ENCODE results near the gene MYO5C. TPM values are rescaled to one million over a fixed set of nuclear protein-coding genes. Genes with fewer than 3 reads are reported as not detected.

The MYO5C gene
- total RNA-seq, 1 donor from 2014 or later = 4.5 TPM

DNA sequence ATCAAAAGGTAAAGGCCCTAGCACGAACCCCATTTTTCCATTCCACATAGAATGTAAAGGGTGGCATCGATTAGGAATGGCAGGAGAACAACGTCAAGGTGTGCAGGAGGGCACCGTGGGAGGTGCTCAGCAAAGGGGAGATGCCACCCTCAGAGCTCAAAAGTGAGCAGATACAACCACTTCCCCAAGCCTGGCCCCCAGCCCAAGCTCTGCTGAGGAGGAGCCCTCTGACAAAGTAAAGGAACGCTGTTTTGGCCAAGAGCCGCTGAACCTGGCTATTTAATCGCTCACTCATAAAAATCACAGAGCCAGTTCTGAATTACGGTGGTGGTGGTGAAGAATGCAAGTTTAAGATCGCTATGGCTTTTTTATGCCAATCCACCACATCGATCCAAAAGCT is 116.8 kb downstream of the MYO5C start:
- Mint-ChIP-seq H3K4me3 (ENCODE audit: unreplicated experiment) (peak overlapping the region; percentile 97), H3K9me3 (ENCODE audit: unreplicated experiment) (peaks cover 3% of the 10 kb centered on the region), H3K27ac (ENCODE audit: unreplicated experiment) (peak overlapping the region; percentile 90), H3K4me1 (ENCODE audit: low read depth, unreplicated experiment) (peaks cover 3% of the 10 kb centered on the region), H3K27me3 (ENCODE audit: low read depth, unreplicated experiment) (peaks cover 5% of the 10 kb centered on the region), H3K36me3 (ENCODE audit: low read depth, unreplicated experiment) (peaks cover 2% of the 10 kb centered on the region)
- no peaks in the 10 kb centered on the region for H3K27me3 ChIP-seq (ENCODE audit: insufficient read depth, low read length)
- peak overlapping the region; percentile 86 for H3K9ac ChIP-seq (ENCODE audit: low read length)
- peaks cover 17% of the 10 kb centered on the region for H4K20me1 ChIP-seq (ENCODE audit: insufficient read depth, low read length)
- H3K79me2 ChIP-seq (ENCODE audit: insufficient read depth, low read length) = peaks cover 12% of the 10 kb centered on the region
- peak overlapping the region; percentile 56 for H3K27ac ChIP-seq (ENCODE audit: low read depth, low read length)
- peak overlapping the region; percentile 76 for H3K4me3 ChIP-seq (ENCODE audit: insufficient read depth, low read depth, low read length)
- TF ChIP-seq EZH2 (IDR thresholded peaks at IDR 0.05; ENCODE audit: insufficient read depth, low read length) = no peak
- TF ChIP-seq, protein P1, sequence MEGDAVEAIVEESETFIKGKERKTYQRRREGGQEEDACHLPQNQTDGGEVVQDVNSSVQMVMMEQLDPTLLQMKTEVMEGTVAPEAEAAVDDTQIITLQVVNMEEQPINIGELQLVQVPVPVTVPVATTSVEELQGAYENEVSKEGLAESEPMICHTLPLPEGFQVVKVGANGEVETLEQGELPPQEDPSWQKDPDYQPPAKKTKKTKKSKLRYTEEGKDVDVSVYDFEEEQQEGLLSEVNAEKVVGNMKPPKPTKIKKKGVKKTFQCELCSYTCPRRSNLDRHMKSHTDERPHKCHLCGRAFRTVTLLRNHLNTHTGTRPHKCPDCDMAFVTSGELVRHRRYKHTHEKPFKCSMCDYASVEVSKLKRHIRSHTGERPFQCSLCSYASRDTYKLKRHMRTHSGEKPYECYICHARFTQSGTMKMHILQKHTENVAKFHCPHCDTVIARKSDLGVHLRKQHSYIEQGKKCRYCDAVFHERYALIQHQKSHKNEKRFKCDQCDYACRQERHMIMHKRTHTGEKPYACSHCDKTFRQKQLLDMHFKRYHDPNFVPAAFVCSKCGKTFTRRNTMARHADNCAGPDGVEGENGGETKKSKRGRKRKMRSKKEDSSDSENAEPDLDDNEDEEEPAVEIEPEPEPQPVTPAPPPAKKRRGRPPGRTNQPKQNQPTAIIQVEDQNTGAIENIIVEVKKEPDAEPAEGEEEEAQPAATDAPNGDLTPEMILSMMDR (IDR thresholded peaks at IDR 0.05; ENCODE audit: insufficient read depth, low read depth, low read length) = no peak
- FAIRE-seq (no peak), DNase-seq (ENCODE audit: low read depth) (no peak)
- H3K9me3 ChIP-seq (ENCODE audit: insufficient read depth, low read depth, low read length) = no peaks in the 10 kb centered on the region
- peak overlapping the region; percentile 99 for H2AFZ ChIP-seq (ENCODE audit: low read depth, low read length)
- peak overlapping the region; percentile 97 for H3K4me2 ChIP-seq (ENCODE audit: low read length)
- H3K4me1 ChIP-seq (ENCODE audit: insufficient read depth, low read length) = peaks cover 7% of the 10 kb centered on the region
- H3K36me3 ChIP-seq (ENCODE audit: insufficient read depth, low read length) = no peaks in the 10 kb centered on the region

DNA sequence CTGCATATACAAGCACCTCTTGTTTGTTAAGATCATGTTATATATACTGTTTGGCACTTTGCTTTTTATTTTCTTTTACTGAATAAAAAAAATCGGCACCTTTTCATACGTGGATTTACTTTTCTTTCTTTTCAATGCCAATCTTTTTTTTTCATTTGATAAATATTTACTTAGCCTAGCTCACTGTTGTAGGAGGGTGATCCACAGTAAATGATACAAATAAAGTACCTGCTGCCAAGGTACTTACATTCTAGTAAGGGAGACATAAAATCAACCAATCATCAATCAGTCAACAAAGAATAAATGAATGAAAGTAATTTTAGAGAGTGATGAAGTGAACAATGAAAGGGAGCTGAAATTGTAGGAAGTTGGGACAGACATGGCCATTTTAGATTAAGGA is 122.7 kb downstream of the MYO5C start:
- no peak overlapping the region for H3K27ac Mint-ChIP-seq (ENCODE audit: unreplicated experiment)
- Histone ChIP-seq H3K36me3 (ENCODE audit: insufficient read depth, low read length) (no peaks in the 10 kb centered on the region), H3K27ac (ENCODE audit: low read depth, low read length) (no peak overlapping the region), H3K27me3 (ENCODE audit: insufficient read depth, low read length) (no peaks in the 10 kb centered on the region), H4K20me1 (ENCODE audit: insufficient read depth, low read length) (peaks cover 17% of the 10 kb centered on the region), H3K79me2 (ENCODE audit: insufficient read depth, low read length) (peaks cover 3% of the 10 kb centered on the region), H3K4me1 (ENCODE audit: insufficient read depth, low read length) (no peaks in the 10 kb centered on the region), H2AFZ (ENCODE audit: low read depth, low read length) (no peak overlapping the region), H3K9me3 (ENCODE audit: insufficient read depth, low read depth, low read length) (no peaks in the 10 kb centered on the region), H3K4me3 (ENCODE audit: insufficient read depth, low read depth, low read length) (no peak overlapping the region), H3K9ac (ENCODE audit: low read length) (no peak overlapping the region), H3K4me2 (ENCODE audit: low read length) (no peak overlapping the region)
- H3K4me1 Mint-ChIP-seq (ENCODE audit: low read depth, unreplicated experiment) = peaks cover 2% of the 10 kb centered on the region
- H3K27me3 Mint-ChIP-seq (ENCODE audit: low read depth, unreplicated experiment) = no peaks in the 10 kb centered on the region
- peaks cover 6% of the 10 kb centered on the region for H3K9me3 Mint-ChIP-seq (ENCODE audit: unreplicated experiment)
- no peak overlapping the region for H3K4me3 Mint-ChIP-seq (ENCODE audit: unreplicated experiment)
- DNase-seq (ENCODE audit: low read depth) (no peak), FAIRE-seq (no peak)
- H3K36me3 Mint-ChIP-seq (ENCODE audit: low read depth, unreplicated experiment) = peaks cover 2% of the 10 kb centered on the region
- TF ChIP-seq, protein P1 (IDR thresholded peaks at IDR 0.05; ENCODE audit: insufficient read depth, low read depth, low read length) = no peak
- TF ChIP-seq EZH2 (IDR thresholded peaks at IDR 0.05; ENCODE audit: insufficient read depth, low read length) = no peak

DNA sequence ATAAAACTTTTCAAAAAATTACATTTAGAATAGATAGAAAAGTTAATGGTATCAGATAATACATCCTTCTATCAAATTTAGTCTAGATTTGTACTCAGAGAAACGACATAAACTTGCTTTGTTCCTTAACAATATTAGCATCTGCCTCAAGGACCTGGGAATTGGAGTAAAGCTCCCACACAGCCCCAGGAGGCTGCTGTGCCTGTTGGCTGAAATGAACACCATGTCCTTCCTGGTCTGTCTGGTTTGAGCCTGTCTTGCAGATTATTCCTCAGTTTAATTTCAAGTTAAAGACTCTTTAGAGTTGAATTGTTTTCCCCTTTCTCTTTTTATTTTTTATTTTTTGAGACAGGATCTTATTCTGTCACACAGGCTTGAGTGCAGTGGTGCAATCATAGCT is 123.8 kb downstream of the MYO5C start:
- Histone ChIP-seq H3K27ac (ENCODE audit: low read depth, low read length) (no peak overlapping the region), H3K36me3 (ENCODE audit: insufficient read depth, low read length) (no peaks in the 10 kb centered on the region), H4K20me1 (ENCODE audit: insufficient read depth, low read length) (peaks cover 16% of the 10 kb centered on the region), H2AFZ (ENCODE audit: low read depth, low read length) (no peak overlapping the region), H3K4me1 (ENCODE audit: insufficient read depth, low read length) (no peaks in the 10 kb centered on the region), H3K4me3 (ENCODE audit: insufficient read depth, low read depth, low read length) (no peak overlapping the region), H3K79me2 (ENCODE audit: insufficient read depth, low read length) (no peaks in the 10 kb centered on the region), H3K4me2 (ENCODE audit: low read length) (no peak overlapping the region), H3K9me3 (ENCODE audit: insufficient read depth, low read depth, low read length) (no peaks in the 10 kb centered on the region), H3K27me3 (ENCODE audit: insufficient read depth, low read length) (no peaks in the 10 kb centered on the region), H3K9ac (ENCODE audit: low read length) (no peak overlapping the region)
- H3K27me3 Mint-ChIP-seq (ENCODE audit: low read depth, unreplicated experiment) = no peaks in the 10 kb centered on the region
- DNase-seq (ENCODE audit: low read depth) = no peak
- H3K4me1 Mint-ChIP-seq (ENCODE audit: low read depth, unreplicated experiment) = peaks cover 2% of the 10 kb centered on the region
- no peak for FAIRE-seq
- TF ChIP-seq, protein P1 (IDR thresholded peaks at IDR 0.05; ENCODE audit: insufficient read depth, low read depth, low read length) = no peak
- TF ChIP-seq EZH2 (IDR thresholded peaks at IDR 0.05; ENCODE audit: insufficient read depth, low read length) = no peak
- H3K4me3 Mint-ChIP-seq (ENCODE audit: unreplicated experiment) = no peak overlapping the region
- peaks cover 2% of the 10 kb centered on the region for H3K36me3 Mint-ChIP-seq (ENCODE audit: low read depth, unreplicated experiment)
- no peak overlapping the region for H3K27ac Mint-ChIP-seq (ENCODE audit: unreplicated experiment)
- peaks cover 6% of the 10 kb centered on the region for H3K9me3 Mint-ChIP-seq (ENCODE audit: unreplicated experiment)

All from astrocyte (in vitro differentiated cells and primary cell).